CD4-positive, alpha-beta T cell (primary cell): ENCODE data around the gene SOD2. TPM values are rescaled to one million over a fixed set of nuclear protein-coding genes. Genes with fewer than 3 reads are reported as not detected.
"Not testable (repeated sequence)": the region's sequence is repeated elsewhere in the genome, so short reads cannot be mapped to it uniquely, and the experiment has no call there.

Experiments used
- ATAC-seq: fragments of 200-7000 bp; cut with Tn5 transposase; one replicate; pipeline ENCODE4 v1.10.0; 2022; ENCODE audit warnings: mild to moderate bottlenecking; ENCODE audit not compliant: poor library complexity
- CTCF ChIA-PET: fragments of 350-600 bp; sonication (Branson Sonifier 250); formaldehyde crosslinking; loops from one replicate; lab custom pipeline; 2021; ENCODE audit warnings: antibody characterized with exemption, inconsistent platforms; lab: Charles Lee
- POLR2A ChIA-PET: fragments of 350-600 bp; sonication (Branson Sonifier 250); formaldehyde crosslinking; loops from one replicate; lab custom pipeline; 2021; ENCODE audit warnings: antibody characterized with exemption, inconsistent platforms; lab: Charles Lee
- DNase-seq, 14 experiments: peaks; one replicate each; pipeline ENCODE4 v3.0.0-alpha.2; 2013 to 2020; ENCODE audit warnings: mixed read lengths in 2 of 14
- H3K27ac ChIP-seq, 2 donors: one replicate each; pipeline versions ENCODE4 v1.5.1 to v1.7.0; 2013; ENCODE audit warnings: low read length in 2 of 2, low read depth in 1 of 2, mild to moderate bottlenecking in 1 of 2
- H3K27me3 ChIP-seq, 2 experiments: 1 replicate in 1 of 2; 2 replicates in 1 of 2; pipeline versions ENCODE4 v1.6.1 to v1.7.0; 2013; ENCODE audit warnings: low read length in 2 of 2, control low read depth in 1 of 2, mild to moderate bottlenecking in 1 of 2, moderate library complexity in 1 of 2; ENCODE audit not compliant: insufficient read depth in 2 of 2, control insufficient read depth in 1 of 2
- H3K36me3 ChIP-seq: one replicate; pipeline ENCODE4 v1.6.1; 2013; ENCODE audit warnings: low read length, control low read depth; ENCODE audit not compliant: insufficient read depth
- H3K4me1 ChIP-seq: one replicate; pipeline ENCODE4 v1.6.1; 2013; ENCODE audit warnings: low read length, control low read depth; ENCODE audit not compliant: insufficient read depth
- H3K4me3 ChIP-seq: one replicate; pipeline ENCODE4 v1.5.1; 2013; ENCODE audit warnings: mild to moderate bottlenecking, low read length, moderate library complexity
- H3K9me3 ChIP-seq, 2 experiments: 1 replicate in 1 of 2; 2 replicates in 1 of 2; pipeline versions ENCODE4 v1.6.1 to v1.7.0; 2013; ENCODE audit warnings: low read length in 2 of 2, mild to moderate bottlenecking in 2 of 2, control low read depth in 1 of 2, moderate library complexity in 1 of 2; ENCODE audit not compliant: control insufficient read depth in 1 of 2, insufficient read depth in 1 of 2
- H3K27ac Mint-ChIP-seq: one replicate; pipeline ENCODE4 v1.8.0; 2020; ENCODE audit warnings: mixed read lengths
- H3K27me3 Mint-ChIP-seq: one replicate; pipeline ENCODE4 v1.8.0; 2021; ENCODE audit warnings: mixed read lengths
- H3K36me3 Mint-ChIP-seq: one replicate; pipeline ENCODE4 v1.8.0; 2021; ENCODE audit warnings: low read depth, mixed read lengths
- H3K4me1 Mint-ChIP-seq: one replicate; pipeline ENCODE4 v1.8.0; 2021; ENCODE audit warnings: low read depth, mixed read lengths
- H3K4me3 Mint-ChIP-seq: one replicate; pipeline ENCODE4 v1.8.0; 2020; ENCODE audit warnings: mild to moderate bottlenecking, mixed read lengths
- H3K9me3 Mint-ChIP-seq: one replicate; pipeline ENCODE4 v1.8.0; 2020; ENCODE audit warnings: mixed read lengths
- intact Hi-C, 2 experiments: fragments of 100-400 bp; cut with DNase I in 1 of 2; cut with micrococcal nuclease in 1 of 2; formaldehyde crosslinking; loops; one replicate each; pipeline versions ENCODE4 v1.15.1 to v1.9.0; 2023 to 2025; cut with DNase I, micrococcal nuclease
- total RNA-seq, 174 experiments: library from RNA in 2 of 174; stranded (reverse) in 2 of 174; gene quantifications; one replicate each; pipeline ENCODE4 v1.2.3 and lab custom pipeline; 2021 to 2026
- TF ChIP-seq, protein P1 (sequence below): fragments of 200-600 bp; IDR thresholded peaks from one replicate; pipeline ENCODE4 v1.8.0; 2022; ENCODE audit warnings: antibody characterized with exemption, mild to moderate bottlenecking

The SOD2 gene
- total RNA-seq, 2 experiments from 2014 or later = 182 to 195 TPM

- ChIA-PET CTCF (no interaction called here), POLR2A (no interaction called here)
- Mint-ChIP-seq H3K9me3 (no peaks in the 10 kb centered on the region), H3K27me3 (no peaks in the 10 kb centered on the region), H3K4me1 (no peaks in the 10 kb centered on the region), H3K4me3 (no peak overlapping the region), H3K27ac (no peak overlapping the region), H3K36me3 (no peaks in the 10 kb centered on the region)
- Histone ChIP-seq H3K36me3 (no peaks in the 10 kb centered on the region), H3K27ac (no peak overlapping the region), H3K4me1 (no peaks in the 10 kb centered on the region), H3K4me3 (no peak overlapping the region), H3K27me3 (no peaks in the 10 kb centered on the region), H3K9me3 (no peaks in the 10 kb centered on the region)
- DNase-seq (no peak), ATAC-seq (no peak)
- TF ChIP-seq, protein P1, sequence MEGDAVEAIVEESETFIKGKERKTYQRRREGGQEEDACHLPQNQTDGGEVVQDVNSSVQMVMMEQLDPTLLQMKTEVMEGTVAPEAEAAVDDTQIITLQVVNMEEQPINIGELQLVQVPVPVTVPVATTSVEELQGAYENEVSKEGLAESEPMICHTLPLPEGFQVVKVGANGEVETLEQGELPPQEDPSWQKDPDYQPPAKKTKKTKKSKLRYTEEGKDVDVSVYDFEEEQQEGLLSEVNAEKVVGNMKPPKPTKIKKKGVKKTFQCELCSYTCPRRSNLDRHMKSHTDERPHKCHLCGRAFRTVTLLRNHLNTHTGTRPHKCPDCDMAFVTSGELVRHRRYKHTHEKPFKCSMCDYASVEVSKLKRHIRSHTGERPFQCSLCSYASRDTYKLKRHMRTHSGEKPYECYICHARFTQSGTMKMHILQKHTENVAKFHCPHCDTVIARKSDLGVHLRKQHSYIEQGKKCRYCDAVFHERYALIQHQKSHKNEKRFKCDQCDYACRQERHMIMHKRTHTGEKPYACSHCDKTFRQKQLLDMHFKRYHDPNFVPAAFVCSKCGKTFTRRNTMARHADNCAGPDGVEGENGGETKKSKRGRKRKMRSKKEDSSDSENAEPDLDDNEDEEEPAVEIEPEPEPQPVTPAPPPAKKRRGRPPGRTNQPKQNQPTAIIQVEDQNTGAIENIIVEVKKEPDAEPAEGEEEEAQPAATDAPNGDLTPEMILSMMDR = no peak
- intact Hi-C loops = no loop called here
These were observed 21.4 kb upstream of the SOD2 start for GRCh38 chr6:159714404-159714803.

- ChIA-PET CTCF (no interaction called here), POLR2A (interaction anchor here (0.8 kb wide), 1 partner anchor 13 kb away, joined by 3 read pairs; the partner anchor contains the start of gene WTAP)
- H3K9me3 ChIP-seq = no peaks in the 10 kb centered on the region
- H3K36me3 ChIP-seq = no peaks in the 10 kb centered on the region
- Mint-ChIP-seq H3K27ac (no peak overlapping the region), H3K4me1 (no peaks in the 10 kb centered on the region), H3K36me3 (no peaks in the 10 kb centered on the region), H3K4me3 (no peak overlapping the region), H3K9me3 (no peaks in the 10 kb centered on the region), H3K27me3 (no peaks in the 10 kb centered on the region)
- H3K4me1 ChIP-seq = no peaks in the 10 kb centered on the region
- H3K27ac ChIP-seq = no peak overlapping the region
- no peaks in the 10 kb centered on the region for H3K27me3 ChIP-seq
- TF ChIP-seq, protein P1 = no peak
- no peak overlapping the region for H3K4me3 ChIP-seq
- no peak for ATAC-seq
- no peak for DNase-seq
- intact Hi-C loops = no loop called here
These were observed 20.9 kb upstream of the SOD2 start for GRCh38 chr6:159713984-159714383.

DNA sequence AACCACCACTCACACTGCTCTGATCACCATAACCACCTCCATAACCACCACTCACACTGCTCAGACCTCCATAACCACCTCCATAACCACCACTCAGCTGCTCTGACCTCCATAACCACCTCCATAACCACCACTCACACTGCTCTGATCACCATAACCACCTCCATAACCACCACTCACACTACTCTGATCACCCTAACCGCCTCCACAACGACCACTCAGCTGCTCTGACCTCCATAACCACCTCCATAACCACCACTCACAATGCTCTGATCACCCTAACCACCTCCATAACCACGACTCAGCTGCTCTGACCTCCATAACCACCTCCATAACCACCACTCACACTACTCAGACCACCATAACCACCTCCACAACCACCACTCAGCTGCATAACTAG, 19.3 kb upstream of the SOD2 start:
- CTCF ChIA-PET, H3K4me3 ChIP-seq, intact Hi-C loops, H3K9me3 ChIP-seq, H3K4me1 ChIP-seq, H3K4me1 Mint-ChIP-seq, H3K27ac ChIP-seq, H3K27me3 ChIP-seq, H3K4me3 Mint-ChIP-seq, H3K27ac Mint-ChIP-seq, H3K27me3 Mint-ChIP-seq, DNase-seq, H3K9me3 Mint-ChIP-seq, H3K36me3 Mint-ChIP-seq, ATAC-seq, H3K36me3 ChIP-seq: not testable (repeated sequence)
- POLR2A ChIA-PET = interaction anchor here (1.4 kb wide), 1 partner anchor 20 kb away, joined by 3 read pairs; no protein-coding TSS in a partner anchor

- H3K4me3 Mint-ChIP-seq, H3K27me3 Mint-ChIP-seq, H3K9me3 Mint-ChIP-seq, H3K4me3 ChIP-seq, H3K27me3 ChIP-seq, H3K36me3 ChIP-seq, H3K27ac ChIP-seq, H3K4me1 Mint-ChIP-seq, ATAC-seq, intact Hi-C loops, DNase-seq, CTCF ChIA-PET, H3K9me3 ChIP-seq, H3K27ac Mint-ChIP-seq, H3K4me1 ChIP-seq, H3K36me3 Mint-ChIP-seq: not testable (repeated sequence)
- POLR2A ChIA-PET = interaction anchor here (0.9 kb wide), 1 partner anchor 16 kb away, joined by 3 read pairs; the partner anchor contains the start of gene WTAP
These were observed 17.6 kb upstream of the SOD2 start for GRCh38 chr6:159710603-159711002.
